GM18858 (cell line): ENCODE data around the gene PRKAG2.
A peak's percentile ranks its signal among the peaks of the same experiment; 100 is the strongest.
"Not testable (repeated sequence)": the region's sequence is repeated elsewhere in the genome, so short reads cannot be mapped to it uniquely, and the experiment has no call there.

Experiments
- ATAC-seq: cut with Tn5 transposase; IDR thresholded peaks from one replicate; pipeline ENCODE4 v1.9.1; 2021; ENCODE audit not compliant: unreplicated experiment

The PRKAG2 gene

DNA sequence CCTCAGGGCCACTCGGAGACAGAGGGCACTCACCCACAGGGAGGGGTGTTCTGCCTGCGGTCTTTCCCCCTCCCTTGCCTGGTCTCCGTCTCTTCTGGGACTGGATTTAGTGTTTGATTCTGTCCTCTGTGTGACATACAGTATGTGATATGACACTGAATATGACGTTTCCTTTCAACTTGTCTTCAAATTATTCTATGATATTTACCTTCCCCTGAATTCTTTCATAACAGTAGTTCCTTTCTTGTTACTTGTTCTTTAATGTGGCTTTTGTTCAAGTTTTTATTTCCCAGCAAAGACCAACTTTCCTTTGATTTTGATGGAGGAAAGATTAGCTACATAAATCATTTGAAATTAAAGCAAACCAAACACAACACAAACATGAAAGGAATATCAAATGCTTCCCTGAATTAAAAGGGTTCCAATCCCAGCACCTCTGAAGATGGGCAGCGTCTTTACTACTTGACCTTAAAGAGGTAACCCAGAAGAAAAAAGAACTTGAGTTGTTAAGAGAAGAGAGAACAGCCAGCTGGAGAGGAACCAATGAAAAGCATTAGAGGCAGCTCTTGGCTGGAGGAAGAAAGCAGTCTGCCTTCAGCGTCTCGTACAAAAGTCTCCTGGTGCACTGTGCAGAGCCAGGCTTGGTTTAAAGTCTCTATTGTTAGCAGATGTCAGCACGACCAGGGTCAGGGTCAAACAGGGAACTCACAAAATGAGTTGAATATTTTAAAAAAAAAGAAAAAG lies 338.9 kb downstream of the PRKAG2 start:
- no peak for ATAC-seq

DNA sequence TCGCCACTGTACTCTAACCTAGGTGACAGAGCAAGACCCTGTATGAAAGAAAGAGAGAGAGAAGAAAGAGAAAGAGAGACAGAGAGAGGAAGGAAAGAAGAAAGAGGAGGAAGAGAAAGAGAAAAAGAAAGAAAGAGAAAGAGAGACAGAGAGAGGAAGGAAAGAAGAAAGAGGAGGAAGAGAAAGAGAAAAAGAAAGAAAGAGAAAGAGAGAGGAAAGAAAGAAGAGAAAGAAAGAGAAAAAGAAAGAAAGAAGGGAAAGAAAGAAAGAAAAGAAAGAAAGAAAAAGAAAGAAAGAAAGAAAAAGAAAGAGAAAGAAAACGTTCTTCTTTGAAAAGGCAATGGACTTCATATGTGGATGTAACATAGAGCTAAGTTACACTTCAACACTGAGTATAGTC lies 340.7 kb downstream of the PRKAG2 start:
- ATAC-seq: not testable (repeated sequence)

DNA sequence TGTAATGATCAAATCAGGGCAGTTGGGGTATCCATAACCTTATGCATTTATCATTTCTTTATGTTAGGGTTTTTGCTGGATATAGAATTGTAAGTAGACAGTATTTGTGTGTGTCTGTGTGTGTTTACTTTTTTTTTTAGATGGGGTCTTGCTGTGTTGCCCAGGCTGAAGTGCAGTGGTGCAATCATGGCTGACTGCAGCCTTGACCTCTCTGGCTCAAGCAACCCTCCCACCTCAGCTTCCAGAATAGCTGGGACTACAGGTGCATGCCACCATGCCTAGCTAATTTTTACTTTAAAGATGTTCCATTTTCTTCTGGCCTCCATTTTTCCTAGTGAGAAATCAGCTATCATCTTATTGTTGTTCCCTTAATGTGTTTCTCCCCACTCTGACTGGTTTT lies 347.1 kb downstream of the PRKAG2 start:
- ATAC-seq: no peak

DNA sequence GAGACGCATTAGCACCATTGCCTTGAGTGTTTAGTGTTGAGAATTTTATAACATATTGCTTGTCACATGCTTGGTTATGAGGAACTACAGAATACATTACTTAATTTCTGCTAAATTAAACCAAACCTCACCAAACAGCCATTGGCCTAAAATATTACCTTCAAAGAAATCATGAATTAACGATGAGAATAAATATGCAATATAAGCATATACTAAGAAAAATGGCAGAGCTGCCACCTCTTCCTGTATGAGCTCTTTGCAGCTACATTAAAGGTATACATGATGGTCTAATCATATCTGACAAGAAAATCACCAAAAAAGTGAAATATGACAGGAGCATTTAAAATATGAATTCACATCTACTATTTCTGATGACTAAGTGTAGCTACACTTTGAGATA lies 352.1 kb downstream of the PRKAG2 start:
- no peak for ATAC-seq

DNA sequence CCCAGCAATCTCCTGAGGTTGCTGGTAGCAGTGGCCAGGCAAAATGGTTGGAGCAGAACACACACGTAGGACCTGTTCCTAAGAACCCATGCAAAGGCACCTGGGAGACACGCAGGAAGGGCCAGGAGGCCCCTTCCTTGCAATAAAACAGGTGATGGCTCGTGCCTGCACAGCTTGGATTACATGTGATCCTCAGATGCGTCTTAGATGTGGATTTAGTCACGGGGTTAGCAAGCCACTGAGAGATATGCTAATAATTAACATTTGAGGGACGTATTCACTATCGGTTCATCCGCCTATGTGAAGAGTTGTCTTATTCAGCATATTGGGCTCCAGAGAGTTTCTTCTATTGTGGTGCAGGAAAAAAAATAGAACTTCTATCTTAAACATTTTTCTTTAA lies 352.6 kb downstream of the PRKAG2 start:
- no peak for ATAC-seq

DNA sequence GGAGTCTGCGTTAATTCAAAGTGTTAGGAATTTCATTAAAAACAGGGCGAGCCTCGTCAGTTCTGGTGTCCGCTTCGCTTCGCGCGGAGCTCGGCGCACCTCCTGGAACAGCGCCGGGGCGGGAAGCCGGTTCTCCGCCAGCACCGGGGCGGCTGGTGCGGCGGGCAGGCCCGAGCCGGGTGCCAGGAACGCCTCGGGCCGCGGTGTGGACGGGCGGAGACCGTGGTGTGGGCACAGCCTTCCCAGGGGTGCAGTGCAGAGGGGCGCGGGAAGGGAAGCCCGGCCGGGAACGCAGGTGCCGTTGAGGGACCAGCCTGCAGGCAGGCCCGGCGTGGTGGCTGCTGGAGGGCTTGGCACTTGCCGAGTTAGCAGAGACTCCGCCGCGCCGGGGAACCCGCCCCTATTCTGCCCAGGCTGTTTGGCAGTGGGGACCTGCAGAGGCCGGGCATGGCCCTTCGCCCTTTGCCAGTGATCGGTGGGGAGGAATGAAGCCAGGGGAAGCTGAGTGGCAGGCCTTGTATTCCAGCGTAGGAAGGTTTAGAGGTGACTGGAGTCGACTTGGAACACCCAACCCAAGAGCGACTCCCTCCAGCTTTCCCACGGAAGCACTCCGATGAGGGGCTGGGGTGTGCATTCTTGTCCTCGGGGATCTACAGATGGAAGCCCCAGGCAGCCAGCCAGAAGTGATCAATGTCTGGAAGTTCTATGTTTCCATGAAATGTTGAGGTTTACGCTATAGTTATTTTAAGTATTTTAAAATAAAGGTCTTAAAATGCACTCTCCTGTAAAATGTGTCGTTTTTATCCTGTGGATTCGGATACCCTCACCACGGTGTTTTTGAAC lies 356.3 kb downstream of the PRKAG2 start:
- no peak for ATAC-seq

DNA sequence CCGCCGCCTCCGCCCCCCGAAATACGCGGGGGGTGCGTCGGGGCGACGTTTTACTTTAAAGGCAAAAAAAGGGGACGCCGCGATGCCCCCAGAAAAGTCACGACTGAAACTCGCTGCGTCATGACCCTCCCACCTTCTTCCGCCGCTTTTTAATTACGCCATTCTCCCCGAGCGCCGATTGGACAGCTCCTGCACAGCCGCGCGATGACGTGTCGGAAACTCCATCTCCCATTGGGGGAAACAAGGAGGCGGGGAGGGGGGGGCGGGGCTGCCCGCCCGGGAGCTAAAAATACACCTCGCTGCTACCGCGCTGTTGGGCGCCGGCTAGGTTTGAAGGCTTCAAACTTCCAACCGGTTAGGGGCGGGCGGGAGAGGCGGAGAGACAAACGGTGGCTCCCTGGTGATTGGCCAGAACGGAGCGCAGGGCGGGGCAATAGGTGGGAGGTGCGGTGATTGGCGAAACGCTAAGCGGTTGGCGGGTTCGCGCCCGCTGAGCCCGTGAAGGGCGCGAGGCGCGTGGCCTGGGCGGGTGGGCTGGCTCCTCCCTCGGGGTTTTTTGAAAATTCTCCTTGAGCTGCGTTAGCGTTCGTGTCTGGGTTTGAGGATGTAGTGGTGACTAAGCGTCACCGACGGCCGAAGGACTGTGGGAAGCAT lies 357.0 kb downstream of the PRKAG2 start, which contains the start of gene RHEB:
Gene RHEB (minus strand): TSS at position 131 of the 654 bp plus-strand sequence. CDS start 384 bp downstream, outside the sequence.
- peak; percentile 58 for ATAC-seq

DNA sequence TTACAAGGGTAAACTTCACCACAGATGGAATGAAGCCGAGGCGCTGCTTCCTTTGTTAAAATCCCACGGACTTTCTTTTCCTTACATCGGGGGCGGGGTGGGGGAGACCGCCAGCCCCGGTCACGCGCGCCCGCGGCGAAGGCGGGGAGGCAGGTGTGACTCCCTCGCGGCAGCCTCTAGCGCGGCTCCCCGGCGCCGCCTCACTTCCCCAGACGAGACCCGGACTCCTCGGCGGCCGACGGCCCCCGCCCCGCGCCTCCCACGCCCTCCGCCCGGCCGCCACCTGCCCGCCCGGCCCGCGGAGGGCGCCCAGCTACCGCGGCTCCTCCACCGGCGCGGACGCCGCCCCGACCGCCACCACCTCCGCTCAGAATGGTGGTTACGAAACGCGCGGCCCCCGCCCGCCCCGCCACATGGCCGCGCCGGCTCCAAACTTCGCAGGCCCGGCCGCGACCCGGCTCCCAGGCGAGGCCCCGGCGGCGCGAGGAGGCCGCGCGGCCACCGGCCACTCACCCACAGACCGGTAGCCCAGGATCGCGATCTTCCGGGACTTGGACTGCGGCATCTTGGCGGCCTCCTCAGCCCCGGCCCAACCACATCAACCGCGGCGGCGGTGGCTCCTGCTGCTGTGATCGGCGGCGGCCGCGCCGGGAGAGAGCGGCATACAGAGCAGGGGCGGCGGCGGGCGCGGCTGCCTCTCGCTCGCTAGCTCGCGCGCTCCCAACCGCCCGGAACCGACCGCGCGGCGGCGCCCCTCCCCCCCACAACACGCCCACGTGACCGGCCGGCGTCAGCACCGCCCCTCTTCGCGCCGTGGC lies 357.8 kb downstream of the PRKAG2 start:
- ATAC-seq: peak; percentile 26

DNA sequence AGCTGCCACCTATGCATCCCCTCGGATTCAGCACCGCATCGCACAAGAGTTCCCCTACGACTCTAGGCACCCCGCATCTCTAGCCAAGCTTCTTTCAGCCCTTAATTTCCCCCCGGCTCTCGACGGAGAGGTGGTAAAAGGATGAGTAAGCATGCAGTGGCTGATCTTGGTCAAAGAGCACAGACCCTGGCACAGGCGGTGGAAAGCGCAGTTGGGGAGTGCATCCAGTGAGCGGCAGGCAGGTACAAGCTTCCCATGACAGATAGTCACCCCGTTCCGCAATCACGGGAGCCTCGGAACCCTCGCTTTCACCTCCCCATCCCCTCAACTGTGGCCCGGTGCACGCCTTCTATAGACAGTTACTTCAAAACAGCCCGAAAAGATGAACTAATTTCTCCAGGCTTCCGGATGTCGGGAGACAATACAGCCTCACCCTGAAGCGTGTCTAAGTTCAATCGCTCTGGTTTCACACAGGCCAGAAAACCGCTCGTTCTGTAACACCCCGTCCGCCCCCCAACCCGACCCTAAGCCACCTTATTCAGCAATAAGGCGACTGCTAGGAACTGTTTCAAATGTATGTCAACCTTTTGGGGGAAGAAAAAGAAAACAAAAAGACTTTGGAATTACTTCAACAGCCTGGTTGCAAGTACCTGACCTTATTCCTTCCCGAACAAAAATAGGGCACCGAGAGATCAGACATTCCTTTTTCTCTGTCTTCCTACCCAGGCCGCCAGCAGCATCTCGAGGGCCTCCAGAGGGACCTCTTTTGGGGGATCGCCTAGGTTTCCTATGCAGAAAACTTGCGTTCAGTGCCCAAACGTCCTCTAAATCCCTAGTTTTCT lies 358.6 kb downstream of the PRKAG2 start:
- no peak for ATAC-seq

DNA sequence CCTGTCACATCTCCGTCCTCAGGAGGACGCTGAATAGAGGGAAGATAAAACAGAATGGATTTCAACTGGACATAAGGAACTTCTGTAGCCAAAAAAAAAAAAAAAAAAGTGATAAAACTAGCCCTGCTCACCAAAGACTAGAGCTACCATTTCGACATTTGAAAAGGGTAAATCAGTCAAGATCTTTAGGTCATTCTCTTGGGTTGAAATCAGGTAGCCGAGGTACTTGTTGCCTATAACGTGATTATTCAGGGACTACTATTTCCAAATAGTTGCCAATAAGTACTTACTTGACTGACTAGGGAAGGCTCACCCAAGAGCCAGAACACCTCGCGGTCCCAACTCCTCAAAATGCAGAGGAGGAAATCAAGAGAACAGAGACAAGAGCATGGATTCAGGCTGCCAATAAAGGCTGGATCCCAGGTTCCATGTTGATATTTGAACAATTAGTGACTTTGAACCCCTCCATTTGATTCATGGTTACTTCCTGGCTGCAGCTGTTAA lies 359.3 kb downstream of the PRKAG2 start:
- ATAC-seq: no peak

DNA sequence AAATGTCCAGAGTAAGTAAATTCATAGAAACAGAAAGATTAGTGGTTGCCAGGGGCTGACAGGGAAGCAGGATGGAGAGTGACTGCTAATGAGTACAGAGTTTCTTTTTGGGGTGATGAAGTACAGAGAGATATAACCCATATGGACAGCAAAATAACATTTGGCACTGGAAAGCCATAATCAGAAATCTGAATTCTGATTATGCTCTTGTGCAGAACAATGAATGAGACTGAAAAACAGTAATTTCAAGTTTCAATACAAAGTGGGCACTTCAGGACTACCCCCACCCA lies 361.7 kb downstream of the PRKAG2 start:
- ATAC-seq: no peak

DNA sequence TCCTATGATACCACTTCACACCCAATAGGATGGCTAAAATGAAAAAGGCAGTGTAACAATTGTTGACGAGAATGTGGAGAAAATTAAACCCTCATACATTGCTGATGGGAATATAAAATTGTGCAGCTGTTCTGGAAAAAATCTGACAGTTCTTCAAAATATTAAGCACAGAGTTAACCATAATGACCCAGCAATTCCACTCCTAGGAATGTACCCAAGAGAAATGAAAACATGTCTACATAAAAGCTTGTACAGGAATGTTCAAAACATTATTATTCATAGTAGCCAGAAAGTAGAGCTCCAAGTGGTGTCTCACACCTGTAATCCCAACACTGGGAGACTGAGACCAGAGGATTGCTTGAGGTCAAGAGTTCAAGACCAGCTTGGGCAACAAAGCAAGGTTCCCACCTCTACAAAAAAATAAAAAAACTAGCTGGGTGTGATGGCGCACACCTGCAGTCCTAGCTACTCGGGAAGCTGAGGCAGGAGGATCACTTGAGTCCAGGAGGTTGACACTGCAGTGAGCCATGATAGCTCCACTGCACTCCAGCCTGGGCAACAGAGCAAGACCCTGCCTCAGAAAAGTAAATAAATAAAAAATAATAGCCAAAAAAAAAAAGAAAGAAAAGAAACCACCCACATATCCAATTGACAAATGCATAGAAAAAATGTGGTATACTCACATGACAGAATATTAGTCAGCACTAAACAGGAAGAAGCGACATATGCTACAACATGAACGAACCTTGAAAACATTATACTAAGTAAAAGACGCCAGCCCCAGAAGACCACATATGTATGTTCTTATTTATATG lies 362.2 kb downstream of the PRKAG2 start:
- ATAC-seq: no peak

DNA sequence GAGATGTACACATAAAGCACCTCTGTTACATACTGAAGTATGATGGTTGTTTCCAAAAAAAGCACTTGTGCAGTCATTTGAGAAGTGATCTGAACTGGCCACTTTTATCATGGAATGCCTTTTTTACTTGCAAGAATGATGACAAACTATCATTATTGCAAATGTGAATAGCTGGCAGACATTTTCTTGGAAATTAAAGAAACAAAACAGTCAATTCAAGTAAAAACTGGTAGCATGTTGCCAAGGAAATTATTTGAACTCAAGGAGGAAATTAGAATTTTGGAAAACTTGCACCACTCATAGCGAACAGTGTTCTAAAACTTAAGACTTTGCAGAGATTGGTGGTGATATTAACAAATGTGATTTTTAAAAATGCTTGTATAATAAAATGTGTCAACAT lies 363.8 kb downstream of the PRKAG2 start:
- ATAC-seq: no peak

DNA sequence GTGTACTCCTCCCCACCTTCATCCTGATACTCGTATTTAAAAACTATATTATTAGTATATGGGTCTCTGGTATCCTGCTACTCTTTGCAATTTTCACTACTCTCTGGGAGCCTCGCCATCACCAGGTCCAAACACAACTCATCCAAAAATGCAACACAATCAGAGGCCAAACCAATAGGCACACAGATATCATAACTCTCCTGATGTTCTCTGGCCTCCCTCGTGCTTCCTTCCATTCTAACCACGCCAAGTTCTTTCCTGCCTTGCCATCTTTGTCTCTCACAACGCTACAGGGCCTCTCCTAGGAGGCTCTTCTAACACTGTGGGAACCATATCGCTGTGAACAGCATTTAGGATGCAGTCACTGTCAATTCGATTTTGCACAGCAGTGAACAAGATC lies 364.6 kb downstream of the PRKAG2 start:
- no peak for ATAC-seq

DNA sequence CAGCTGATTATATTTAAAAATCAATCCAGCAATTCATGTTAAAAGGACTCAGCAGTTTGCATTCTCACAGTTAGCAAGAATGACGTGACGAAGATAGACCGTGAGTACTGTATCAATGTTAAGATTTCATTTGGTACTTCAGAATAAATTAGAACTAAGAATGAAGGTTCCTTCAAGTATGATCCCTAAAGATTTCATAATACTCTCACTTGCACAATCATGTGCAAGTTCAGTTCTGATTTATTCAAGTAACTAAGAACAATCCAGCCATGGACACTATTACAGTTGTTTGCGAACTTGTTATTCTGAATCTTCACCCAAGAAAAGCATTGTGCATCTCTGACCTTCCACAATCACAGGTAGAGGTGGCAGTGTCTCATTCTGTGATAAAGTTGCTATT lies 365.0 kb downstream of the PRKAG2 start:
- ATAC-seq: no peak

DNA sequence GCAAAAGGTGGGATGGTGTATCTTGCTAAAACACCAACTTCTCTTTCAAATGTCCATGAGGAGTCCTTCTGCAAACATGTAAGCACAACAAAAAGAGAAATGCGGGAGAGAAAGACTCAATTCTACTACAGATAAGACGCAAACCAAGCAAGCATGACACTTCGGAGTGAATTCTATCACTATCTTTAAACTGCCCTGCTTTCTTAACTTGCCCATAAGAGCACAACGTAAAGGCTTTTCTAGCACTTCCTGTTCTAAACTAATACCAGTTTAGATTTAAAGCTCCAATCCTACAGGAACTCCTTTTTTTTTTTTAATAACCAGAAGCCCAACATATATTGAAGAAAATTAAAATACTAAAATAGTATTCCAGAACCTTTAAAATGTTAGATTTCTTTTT lies 365.6 kb downstream of the PRKAG2 start:
- ATAC-seq: no peak

DNA sequence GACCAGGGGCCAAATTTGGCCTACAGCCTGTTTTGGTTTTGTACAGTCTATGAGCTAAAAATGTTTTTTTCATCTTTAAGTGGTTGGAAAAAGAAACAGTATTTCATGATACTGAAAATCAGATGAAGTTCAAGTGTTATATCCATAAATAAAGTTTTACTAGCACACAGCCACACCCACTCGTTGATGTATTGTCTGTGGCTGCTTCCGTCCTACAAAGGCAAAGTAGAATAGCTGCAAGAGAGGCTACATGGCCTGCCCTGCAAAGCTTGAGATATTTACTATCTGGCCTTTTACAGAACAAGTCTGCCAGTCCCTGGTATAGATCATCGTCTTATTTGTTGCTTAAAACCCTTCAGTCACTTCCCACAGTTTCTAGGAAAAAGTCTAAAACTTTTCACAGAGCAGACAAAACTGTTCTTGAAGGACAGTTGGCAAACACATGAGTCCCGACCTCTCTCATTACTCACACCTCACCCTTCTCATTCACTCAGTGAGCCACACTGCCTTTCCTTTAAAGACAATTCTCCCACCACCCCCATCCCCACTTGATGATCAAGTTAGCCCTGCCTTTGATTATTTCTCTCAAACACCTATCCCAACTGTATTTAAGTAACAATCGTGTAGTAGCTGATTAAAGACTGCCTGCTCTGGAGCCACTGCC lies 367.1 kb downstream of the PRKAG2 start:
- no peak for ATAC-seq

DNA sequence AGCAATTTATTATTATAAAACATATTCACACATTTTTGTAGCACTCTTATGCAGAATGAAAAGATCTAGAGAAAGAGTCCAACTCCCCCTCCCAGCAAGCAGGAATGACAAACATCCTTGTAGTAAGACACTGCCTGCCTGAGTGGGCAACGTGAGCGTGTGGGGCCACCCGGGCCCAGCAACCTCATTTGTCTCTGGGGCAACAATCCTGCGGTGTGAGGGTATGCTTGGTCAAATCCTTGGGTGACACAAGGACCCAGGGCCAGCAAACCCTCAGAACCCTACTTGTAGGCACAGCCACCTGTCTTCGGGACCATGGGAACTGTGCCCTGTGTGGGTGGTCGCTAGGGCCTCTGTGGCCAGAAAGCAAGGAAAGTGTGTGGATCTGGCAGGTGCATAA lies 367.9 kb downstream of the PRKAG2 start:
- ATAC-seq: no peak

DNA sequence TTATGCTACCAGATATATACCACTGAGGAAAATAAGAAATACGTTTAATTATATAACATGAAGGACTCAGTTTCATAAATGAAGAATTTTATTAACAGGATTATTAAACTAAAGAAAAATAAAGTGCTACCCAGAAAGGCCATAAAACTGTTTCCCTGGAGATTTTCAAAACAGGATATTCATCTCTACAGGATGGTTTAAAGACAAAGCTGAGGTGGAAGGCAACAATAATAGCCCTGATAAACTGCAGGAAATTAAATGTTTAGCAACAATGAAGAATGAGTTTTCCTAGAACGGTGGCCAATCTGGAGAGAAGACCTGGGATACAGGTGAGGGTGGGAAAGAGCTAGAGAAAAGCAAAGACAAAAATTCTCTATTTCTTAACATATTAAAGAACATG lies 369.1 kb downstream of the PRKAG2 start:
- no peak for ATAC-seq
